Right lobe of liver (tissue), 6 donors: ENCODE data around the gene SMARCC2. TPM values are rescaled to one million over a fixed set of nuclear protein-coding genes. Genes with fewer than 3 reads are reported as not detected.
"Not testable (repeated sequence)": the region's sequence is repeated elsewhere in the genome, so short reads cannot be mapped to it uniquely, and the experiment has no call there.

Experiments used
- ATAC-seq, 4 donors: fragments of 200-7000 bp; cut with Tn5 transposase; one replicate each; pipeline ENCODE4 v1.9.1; 2020; ENCODE audit warnings: mild to moderate bottlenecking in 4 of 4, moderate library complexity in 4 of 4
- DNase-seq, 3 donors: peaks; one replicate each; pipeline ENCODE4 v3.0.0-alpha.2; 2020
- H3K27ac ChIP-seq, 3 donors: fragments of 200-600 bp; one replicate each; pipeline ENCODE4 v1.8.0; 2022
- H3K27me3 ChIP-seq, 2 donors: fragments of 200-600 bp; one replicate each; pipeline ENCODE4 v1.8.0; 2022
- H3K36me3 ChIP-seq, 4 donors: fragments of 200-600 bp; sonication (generic) in 1 of 4; one replicate each; pipeline versions ENCODE4 v1.5.1 to v1.8.0; 2017 to 2022; ENCODE audit warnings: control low read depth in 1 of 4
- H3K4me1 ChIP-seq, 4 donors: fragments of 200-600 bp; sonication (generic) in 1 of 4; one replicate each; pipeline versions ENCODE4 v1.5.1 to v1.8.0; 2017 to 2022; ENCODE audit warnings: control low read depth in 1 of 4
- H3K4me3 ChIP-seq, 3 donors: fragments of 200-600 bp; one replicate each; pipeline ENCODE4 v1.8.0; 2022
- H3K9me3 ChIP-seq, 4 donors: fragments of 200-600 bp; sonication (generic) in 1 of 4; one replicate each; pipeline versions ENCODE4 v1.5.1 to v1.8.0; 2017 to 2022; ENCODE audit warnings: control low read depth in 1 of 4
- CTCF ChIP-seq, 4 donors: fragments of 200-600 bp in 3 of 4; fragments of 450-650 bp in 1 of 4; IDR thresholded peaks; one replicate each; pipeline versions ENCODE4 v1.5.1 to v1.8.0; 2016 to 2022; ENCODE audit warnings: antibody characterized with exemption in 4 of 4, mild to moderate bottlenecking in 2 of 4
- POLR2A ChIP-seq: fragments of 450-650 bp; IDR thresholded peaks from one replicate; pipeline ENCODE4 v1.6.1; 2017; ENCODE audit warnings: antibody characterized with exemption, mild to moderate bottlenecking
- WGBS: methylation state at CpG from one replicate; pipeline ENCODE4 v1.1.6; 2018; ENCODE audit warnings: low coverage, low lambda C conversion rate; ENCODE audit not compliant: insufficient coverage; ENCODE audit errors: missing lambda C conversion rate; 5-methylcytosine and 5-hydroxymethylcytosine counted together
- intact Hi-C, 2 donors: fragments of 100-400 bp; cut with DNase I; formaldehyde crosslinking; loops; one replicate each; pipeline versions ENCODE4 v1.11.2 to v1.14.1; 2022
- total RNA-seq, 6 experiments: library from RNA; depleted of rRNA in 2 of 6; stranded (reverse); fragments of >200 nt in 2 of 6; fragmentation: NEBNext Ultra II Directional in 3 of 6; extraction: Animal tissue kit (Norgen Biotek cat#: 25700) in 3 of 6; gene quantifications; one replicate each; pipeline versions ENCODE4 v1.1.0 to v1.2.4, GENCODE V29; 2016 to 2023
- donor health status: DM: no; HTN: yes; CAD: no.
- donor health status: DM: no; HTN: no; CAD: no.
- donor health status: DM: no; HTN: no; CAD: no.
- donor health status: DM: no; HTN: yes; CAD: no.
- donor health status: DM: no; HTN: yes; CAD: no.

SMARCC2 gene
- total RNA-seq, 6 experiments from 2014 or later = 17.9 to 40.8 (median 25.7) TPM

- H3K4me3 ChIP-seq = peak overlapping the region in 2 of 3 donors; percentile 74 to 95
- ATAC-seq (peak; percentile 43 to 61 (median 50)), DNase-seq (peak; percentile 66 to 89 (median 79))
- no peaks in the 10 kb centered on the region for H3K36me3 ChIP-seq
- peak; percentile 79 to 90 (median 82) for TF ChIP-seq CTCF (IDR thresholded peaks at IDR 0.05)
- no peak for TF ChIP-seq POLR2A
- H3K4me1 ChIP-seq = peaks cover 0 to 53% (median 19%) of the 10 kb centered on the region in 4 donors
- intact Hi-C loops = no loop called here
- no peaks in the 10 kb centered on the region for H3K9me3 ChIP-seq
- peak overlapping the region; percentile 75 to 84 (median 82) for H3K27ac ChIP-seq
- WGBS = 0% methylated on average over 2 of the region's 2 CpGs
- H3K27me3 ChIP-seq = no peaks in the 10 kb centered on the region
Measured at GRCh38 chr12:56119361-56119796, 69.9 kb downstream of the SMARCC2 start.

DNA sequence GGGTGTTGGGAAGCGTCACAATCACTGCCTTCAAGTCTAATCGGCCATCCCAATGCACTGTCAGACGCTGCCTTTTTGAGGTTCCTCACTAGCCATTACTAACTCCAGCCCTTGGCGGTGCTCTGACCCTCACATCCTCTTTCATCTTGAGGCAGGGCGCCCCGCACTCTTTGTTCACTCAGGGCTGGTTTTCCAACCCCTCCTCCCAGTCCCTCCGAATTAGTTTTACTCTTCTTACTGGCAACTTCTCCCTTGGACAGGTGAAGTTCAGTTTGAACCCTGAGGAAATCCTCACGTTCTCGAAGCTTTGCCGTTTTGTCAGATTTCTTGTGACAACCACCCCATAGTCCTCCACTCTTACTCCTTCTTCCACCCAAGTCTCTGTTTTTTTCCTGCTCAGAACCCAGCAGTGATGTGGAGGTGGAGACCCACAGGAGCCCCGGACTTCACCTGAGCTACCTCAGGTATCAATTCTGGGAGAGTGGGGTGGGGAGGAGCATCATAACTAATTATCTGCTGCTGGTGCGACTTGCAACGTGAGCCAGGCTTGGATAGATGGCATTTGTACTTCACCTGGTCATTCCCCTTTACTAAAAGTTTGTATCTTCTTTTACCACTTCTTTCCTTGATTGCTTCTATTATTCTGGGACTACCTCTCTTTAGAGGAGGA is 70.5 kb downstream of the SMARCC2 start:
- WGBS = 3% methylated on average over 11 of the region's 13 CpGs
- H3K27ac ChIP-seq = peak overlapping the region; percentile 75 to 84 (median 82)
- no peak for DNase-seq
- peak overlapping the region; percentile 56 to 95 (median 74) for H3K4me3 ChIP-seq
- peak in 1 of 4 donors; percentile 0 for ATAC-seq
- no peaks in the 10 kb centered on the region for H3K36me3 ChIP-seq
- H3K4me1 ChIP-seq = peaks cover 0 to 50% (median 19%) of the 10 kb centered on the region in 4 donors
- H3K9me3 ChIP-seq = no peaks in the 10 kb centered on the region
- no peak for TF ChIP-seq POLR2A
- no peak for TF ChIP-seq CTCF (IDR thresholded peaks at IDR 0.05)
- intact Hi-C loops = no loop called here
- H3K27me3 ChIP-seq = no peaks in the 10 kb centered on the region

GRCh38 chr12:56117778-56118687 is 71.2 kb downstream of the SMARCC2 start, which contains the start of gene ZC3H10:
ZC3H10 (plus strand) TSS chr12:56118266; CDS start chr12:56120563, 2,297 bp downstream.
- peak; percentile 71 to 83 (median 74) for ATAC-seq
- H3K4me1 ChIP-seq = peaks cover 0 to 42% (median 19%) of the 10 kb centered on the region in 4 donors

DNA sequence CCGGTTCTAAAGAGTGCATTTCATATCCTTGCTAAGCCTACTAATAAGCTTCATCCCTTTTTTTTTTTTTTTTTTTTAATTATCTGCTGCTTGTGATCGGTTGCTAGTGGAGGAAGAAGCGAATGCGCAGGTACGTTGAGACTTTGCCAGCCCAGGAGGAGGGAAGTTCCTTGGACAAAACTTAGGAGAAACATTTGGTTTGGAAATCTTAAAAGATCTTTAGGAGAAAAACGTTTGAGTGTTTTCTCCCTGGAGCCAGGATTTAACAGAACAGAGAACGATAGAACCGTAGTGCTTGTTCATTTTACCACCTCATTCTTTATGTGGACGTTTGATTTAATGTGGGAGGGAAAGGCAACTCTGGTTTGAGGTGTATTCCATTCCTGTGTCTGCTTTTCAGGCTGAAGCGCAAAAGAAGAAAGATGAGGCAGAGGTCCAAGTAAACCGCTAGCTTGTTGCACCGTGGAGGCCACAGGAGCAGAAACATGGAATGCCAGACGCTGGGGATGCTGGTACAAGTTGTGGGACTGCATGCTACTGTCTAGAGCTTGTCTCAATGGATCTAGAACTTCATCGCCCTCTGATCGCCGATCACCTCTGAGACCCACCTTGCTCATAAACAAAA is 72.1 kb downstream of the SMARCC2 start:
- ATAC-seq, intact Hi-C loops, H3K9me3 ChIP-seq, DNase-seq, H3K27me3 ChIP-seq: not testable (repeated sequence)
- peak overlapping the region; percentile 78 to 88 (median 81) for H3K27ac ChIP-seq
- WGBS = 0% methylated on average over 12 of the region's 16 CpGs
- H3K36me3 ChIP-seq = peaks cover 0 to 14% (median 2%) of the 10 kb centered on the region in 4 donors
- peak overlapping the region; percentile 58 to 95 (median 74) for H3K4me3 ChIP-seq
- peaks cover 0 to 34% (median 17%) of the 10 kb centered on the region in 4 donors for H3K4me1 ChIP-seq

More at GRCh38 chr12:56117778-56118687, 71.2 kb downstream of the SMARCC2 start, which contains the start of gene ZC3H10:
- H3K27me3 ChIP-seq = no peaks in the 10 kb centered on the region
- peak within 1 kb of the TSS; percentile 81 to 88 (median 82) for H3K27ac ChIP-seq
- intact Hi-C loops = no loop called here
- WGBS = under 1% methylated on average over 20 of the region's 61 CpGs
- TF ChIP-seq CTCF (IDR thresholded peaks at IDR 0.05) = peak; percentile 22 to 61 (median 60)
- TF ChIP-seq POLR2A = peak; percentile 90
- H3K9me3 ChIP-seq = no peaks in the 10 kb centered on the region
- H3K36me3 ChIP-seq = peaks cover 0 to 7% (median 2%) of the 10 kb centered on the region in 4 donors
- peak within 1 kb of the TSS; percentile 58 to 95 (median 74) for H3K4me3 ChIP-seq
- peak; percentile 98 to 99 (median 99) for DNase-seq
